HCT116 (cell line): ENCODE results near the gene CPED1. TPM values are rescaled to one million over a fixed set of nuclear protein-coding genes. Genes with fewer than 3 reads are reported as not detected.

Experiments
- ATAC-seq: fragments of 200-7000 bp; cut with Tn5 transposase; 2 replicates; pipeline ENCODE4 v1.9.1; 2020; ENCODE audit warnings: mild to moderate bottlenecking, moderate library complexity
- BruUV-seq: library from RNA; stranded (reverse); fragments of 400-500 nt; replicated peaks from 2 replicates; lab custom pipeline; 2021; lab: Mats Ljungman, UMichigan
- CTCF ChIA-PET: fragments of 300-600 bp; sonication (Branson Sonifier 250); formaldehyde crosslinking; loops from one replicate; lab custom pipeline; 2021; ENCODE audit warnings: antibody characterized with exemption; lab: Charles Lee
- POLR2A ChIA-PET: fragments of 300-600, 350-600 bp; sonication (Branson Sonifier 250); formaldehyde crosslinking; loops from one replicate; lab custom pipeline; 2021; ENCODE audit warnings: antibody characterized with exemption; lab: Charles Lee
- RAD21 ChIA-PET, 2 experiments: fragments of 300-600 bp; sonication (Branson Sonifier 250); formaldehyde crosslinking; loops; one replicate each; lab custom pipeline; 2023; ENCODE audit warnings: low total read pairs in 2 of 2; ENCODE audit not compliant: uncharacterized antibody in 2 of 2, unreplicated experiment in 2 of 2, low non-redundant PET in 1 of 2; lab: Charles Lee
- DNase-seq: peaks from one replicate; pipeline ENCODE4 v3.0.0-alpha.2; 2010; ENCODE audit warnings: low read depth, low spot score
- H2AFZ ChIP-seq: fragments of 200-600 bp; shearing (Covaris generic), sonication (generic); 2 replicates; pipeline ENCODE4 v1.6.1; 2017; ENCODE audit warnings: low read depth, mixed run types, mixed read lengths, antibody characterized with exemption, low read length; ENCODE audit not compliant: poor library complexity, severe bottlenecking
- H3K27ac ChIP-seq: 2 replicates; pipeline ENCODE4 v1.5.1; 2012; ENCODE audit warnings: low read depth, low read length
- H3K27me3 ChIP-seq: fragments of 200-600 bp; sonication (generic); 2 replicates; pipeline ENCODE4 v1.6.1; 2016; ENCODE audit warnings: mixed run types, low read length, mixed read lengths; ENCODE audit not compliant: insufficient read depth
- H3K36me3 ChIP-seq, 2 experiments: fragments of 200-500 bp in 1 of 2; fragments of 200-600 bp in 1 of 2; sonication (Bioruptor generic) in 1 of 2; sonication (generic) in 1 of 2; 2 replicates each; pipeline versions ENCODE4 v1.5.1 to v1.6.1; 2014 to 2016; ENCODE audit warnings: low read length in 2 of 2, inconsistent platforms in 1 of 2, mixed read lengths in 1 of 2, mixed run types in 1 of 2; ENCODE audit not compliant: insufficient read depth in 2 of 2, control insufficient read depth in 1 of 2
- H3K4me1 ChIP-seq, 2 experiments: fragments of 200-600 bp in 1 of 2; sonication (generic) in 1 of 2; 2 replicates each; pipeline versions ENCODE4 v1.5.1 to v1.6.1; 2012 to 2017; ENCODE audit warnings: low read length in 2 of 2, inconsistent platforms in 1 of 2, mild to moderate bottlenecking in 1 of 2, mixed read lengths in 1 of 2, mixed run types in 1 of 2, moderate library complexity in 1 of 2; ENCODE audit not compliant: insufficient read depth in 2 of 2, control insufficient read depth in 1 of 2
- H3K4me2 ChIP-seq: fragments of 200-600 bp; sonication (generic); 2 replicates; pipeline ENCODE4 v1.6.1; 2017; ENCODE audit warnings: mixed run types, low read length, mixed read lengths
- H3K4me3 ChIP-seq, 2 experiments: fragments of 200-600 bp in 1 of 2; sonication (generic) in 1 of 2; replicated peaks in 1 of 2; 2 replicates each; pipeline ENCODE4 v1.5.1; 2011 to 2016; ENCODE audit warnings: low read length in 2 of 2, control low read depth in 1 of 2, low read depth in 1 of 2, mild to moderate bottlenecking in 1 of 2, mixed read lengths in 1 of 2, mixed run types in 1 of 2
- H3K79me2 ChIP-seq: fragments of 200-600 bp; sonication (generic); 2 replicates; pipeline ENCODE4 v1.6.1; 2017; ENCODE audit warnings: mild to moderate bottlenecking, mixed run types, low read length, moderate library complexity, mixed read lengths; ENCODE audit not compliant: insufficient read depth
- H3K9ac ChIP-seq: fragments of 200-600 bp; sonication (generic); 2 replicates; pipeline ENCODE4 v1.6.1; 2016; ENCODE audit warnings: low read length, mixed read lengths
- H3K9me2 ChIP-seq: fragments of 200-600 bp; sonication (generic), shearing (Covaris generic); 2 replicates; pipeline ENCODE4 v1.6.1; 2017; ENCODE audit warnings: mixed run types, mild to moderate bottlenecking, moderate library complexity; ENCODE audit not compliant: insufficient read depth
- H3K9me3 ChIP-seq, 2 experiments: fragments of 200-500 bp in 1 of 2; fragments of 200-600 bp in 1 of 2; sonication (Bioruptor generic) in 1 of 2; sonication (generic) in 1 of 2; 2 replicates each; pipeline ENCODE4 v1.6.1; 2014 to 2017; ENCODE audit warnings: low read length in 2 of 2, mixed read lengths in 2 of 2, inconsistent platforms in 1 of 2, low read depth in 1 of 2, mild to moderate bottlenecking in 1 of 2, mixed run types in 1 of 2, moderate library complexity in 1 of 2; ENCODE audit not compliant: control insufficient read depth in 1 of 2, insufficient read depth in 1 of 2
- H4K20me1 ChIP-seq: fragments of 200-600 bp; sonication (generic), shearing (Covaris generic); 2 replicates; pipeline ENCODE4 v1.6.1; 2017; ENCODE audit warnings: mixed run types, mild to moderate bottlenecking, moderate library complexity; ENCODE audit not compliant: insufficient read depth
- CBX3 ChIP-seq: IDR thresholded peaks from 2 replicates; pipeline ENCODE4 v1.6.1; 2012; ENCODE audit warnings: low read depth
- ELF1 ChIP-seq: IDR thresholded peaks from 2 replicates; pipeline ENCODE4 v1.6.1; 2012; ENCODE audit warnings: low read depth, borderline replicate concordance
- EZH2 ChIP-seq: fragments of 200-600 bp; sonication (generic); IDR thresholded peaks from 2 replicates; pipeline ENCODE4 v1.6.1; 2017; ENCODE audit warnings: antibody characterized with exemption, mixed run types
- EZH2phosphoT487 ChIP-seq: fragments of 200-600 bp; IDR thresholded peaks from 2 replicates; pipeline ENCODE4 v1.6.1; 2018; ENCODE audit warnings: antibody characterized with exemption, borderline replicate concordance
- FOSL1 ChIP-seq: IDR thresholded peaks from 2 replicates; pipeline ENCODE4 v1.6.1; 2012; ENCODE audit warnings: low read depth
- JUND ChIP-seq: IDR thresholded peaks from 2 replicates; pipeline ENCODE4 v1.6.1; 2012
- MAX ChIP-seq: IDR thresholded peaks from 2 replicates; pipeline ENCODE4 v1.6.1; 2012
- POLR2A ChIP-seq: IDR thresholded peaks from 2 replicates; pipeline ENCODE4 v1.7.0; 2011; ENCODE audit warnings: borderline replicate concordance; ENCODE audit not compliant: insufficient read depth, insufficient read length; ENCODE audit errors: extremely low read depth
- POLR2AphosphoS5 ChIP-seq: IDR thresholded peaks from 2 replicates; pipeline ENCODE4 v1.6.1; 2011; ENCODE audit warnings: mild to moderate bottlenecking, low read depth, low read length, moderate library complexity
- RAD21 ChIP-seq: IDR thresholded peaks from 2 replicates; pipeline ENCODE4 v1.6.1; 2012; ENCODE audit warnings: low read depth, mild to moderate bottlenecking
- SIN3A ChIP-seq: IDR thresholded peaks from 2 replicates; pipeline ENCODE4 v1.6.1; 2012; ENCODE audit warnings: low read depth
- SP1 ChIP-seq: IDR thresholded peaks from 2 replicates; pipeline ENCODE4 v1.6.1; 2012; ENCODE audit warnings: low read depth
- SRF ChIP-seq: IDR thresholded peaks from 2 replicates; pipeline ENCODE4 v1.6.1; 2012; ENCODE audit warnings: low read depth
- TCF7L2 ChIP-seq: IDR thresholded peaks from 2 replicates; pipeline ENCODE4 v1.7.0; 2011; ENCODE audit warnings: borderline replicate concordance, inconsistent platforms; ENCODE audit not compliant: insufficient read depth, insufficient read length; ENCODE audit errors: extremely low read depth
- YY1 ChIP-seq: IDR thresholded peaks from 2 replicates; pipeline ENCODE4 v1.6.1; 2011; ENCODE audit warnings: low read length, low read depth, moderate library complexity, mild to moderate bottlenecking; ENCODE audit not compliant: insufficient replicate concordance; ENCODE audit errors: extremely low read depth
- ZFX ChIP-seq: fragments of 450-650 bp; IDR thresholded peaks from 2 replicates; pipeline ENCODE4 v1.6.1; 2017
- ZNF274 ChIP-seq: fragments of 200-500 bp; sonication (Bioruptor generic); IDR thresholded peaks from 2 replicates; pipeline ENCODE4 v1.6.1; 2014; ENCODE audit warnings: mild to moderate bottlenecking, low read depth, low read length, inconsistent platforms
- intact Hi-C: fragments of 100-400 bp; cut with micrococcal nuclease; formaldehyde crosslinking; loops from 2 replicates; pipeline ENCODE4 v1.10.0; 2022
- total RNA-seq: library from RNA; stranded (reverse); gene quantifications from one replicate; pipeline ENCODE4 v1.2.1, GENCODE V29; 2021; ENCODE audit not compliant: unreplicated experiment
- TF ChIP-seq, protein P1 (sequence below), 3 experiments: fragments of 200-600 bp in 1 of 3; sonication (generic) in 1 of 3; IDR thresholded peaks in 2 of 3; conservative IDR thresholded peaks in 1 of 3; 2 replicates each; pipeline ENCODE4 v1.5.1; 2012 to 2017; ENCODE audit warnings: low read depth in 2 of 3, low read length in 2 of 3, antibody characterized with exemption in 1 of 3, borderline replicate concordance in 1 of 3, control low read depth in 1 of 3, mild to moderate bottlenecking in 1 of 3, mixed read lengths in 1 of 3, mixed run types in 1 of 3, moderate library complexity in 1 of 3; ENCODE audit not compliant: insufficient read depth in 1 of 3
- TF ChIP-seq, protein P2 (sequence below): IDR thresholded peaks from 2 replicates; pipeline ENCODE4 v1.6.1; 2012
- TF ChIP-seq, protein P3 (sequence below): IDR thresholded peaks from 2 replicates; pipeline ENCODE4 v1.6.1; 2012; ENCODE audit warnings: low read depth

Gene CPED1
- total RNA-seq, 1 experiment from 2014 or later: 1.2 TPM

DNA sequence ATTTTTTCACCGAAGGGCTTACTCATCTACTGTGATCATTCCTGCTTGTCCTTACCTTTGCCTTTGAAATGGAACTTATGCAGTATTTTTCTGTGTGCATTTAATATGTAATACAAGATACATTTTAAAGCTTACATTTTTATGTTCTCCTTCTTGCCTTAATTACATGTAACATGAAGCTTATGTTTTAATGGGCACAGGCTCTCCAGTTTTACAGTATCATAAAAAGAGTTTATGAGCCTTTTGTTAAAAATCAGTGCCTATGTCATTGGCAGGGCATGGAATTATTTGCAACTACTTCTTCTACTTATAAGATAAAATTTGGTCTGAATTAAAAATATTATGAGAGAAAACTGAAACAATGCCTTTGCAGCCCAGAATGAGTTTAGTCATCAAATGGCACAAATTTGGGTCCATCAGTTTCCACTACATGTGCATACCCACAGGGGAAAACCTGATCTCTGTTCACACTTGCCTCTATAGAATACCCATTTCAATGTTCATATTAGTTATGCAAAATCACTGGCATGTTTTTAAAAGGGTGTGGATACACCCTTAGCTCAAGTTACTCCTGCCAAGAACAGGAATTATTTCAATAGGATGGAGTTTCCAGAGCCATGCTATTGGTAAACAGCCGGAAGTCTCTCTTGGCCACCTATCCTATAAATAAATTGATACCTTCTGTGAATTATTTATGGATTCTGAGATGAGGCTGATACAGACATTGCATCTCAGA is 312.3 kb downstream of the CPED1 start:
- Histone ChIP-seq H3K36me3 (no peaks in the 10 kb centered on the region), H3K4me2 (peak overlapping the region; percentile 56), H2AFZ (no peak overlapping the region), H3K79me2 (no peaks in the 10 kb centered on the region), H3K4me1 (peaks cover 83 to 100% of the 10 kb centered on the region in 2 experiments), H3K9me3 (no peaks in the 10 kb centered on the region), H3K4me3 (no peak overlapping the region), H4K20me1 (no peaks in the 10 kb centered on the region), H3K9ac (peak overlapping the region; percentile 67), H3K27me3 (no peaks in the 10 kb centered on the region), H3K27ac (peak overlapping the region; percentile 96), H3K9me2 (no peaks in the 10 kb centered on the region)
- ChIA-PET CTCF (no interaction called here), POLR2A (no interaction called here), RAD21 (no interaction called here)
- BruUV-seq: no TSS peak
- TF ChIP-seq YY1 (no peak), POLR2AphosphoS5 (no peak), ZNF274 (no peak), POLR2A (no peak), SIN3A (no peak), CBX3 (no peak), MAX (no peak), TCF7L2 (no peak), SP1 (no peak), FOSL1 (no peak), EZH2phosphoT487 (no peak), ZFX (no peak), SRF (no peak), ELF1 (no peak), JUND (no peak), RAD21 (no peak), EZH2 (no peak)
- TF ChIP-seq, protein P1, sequence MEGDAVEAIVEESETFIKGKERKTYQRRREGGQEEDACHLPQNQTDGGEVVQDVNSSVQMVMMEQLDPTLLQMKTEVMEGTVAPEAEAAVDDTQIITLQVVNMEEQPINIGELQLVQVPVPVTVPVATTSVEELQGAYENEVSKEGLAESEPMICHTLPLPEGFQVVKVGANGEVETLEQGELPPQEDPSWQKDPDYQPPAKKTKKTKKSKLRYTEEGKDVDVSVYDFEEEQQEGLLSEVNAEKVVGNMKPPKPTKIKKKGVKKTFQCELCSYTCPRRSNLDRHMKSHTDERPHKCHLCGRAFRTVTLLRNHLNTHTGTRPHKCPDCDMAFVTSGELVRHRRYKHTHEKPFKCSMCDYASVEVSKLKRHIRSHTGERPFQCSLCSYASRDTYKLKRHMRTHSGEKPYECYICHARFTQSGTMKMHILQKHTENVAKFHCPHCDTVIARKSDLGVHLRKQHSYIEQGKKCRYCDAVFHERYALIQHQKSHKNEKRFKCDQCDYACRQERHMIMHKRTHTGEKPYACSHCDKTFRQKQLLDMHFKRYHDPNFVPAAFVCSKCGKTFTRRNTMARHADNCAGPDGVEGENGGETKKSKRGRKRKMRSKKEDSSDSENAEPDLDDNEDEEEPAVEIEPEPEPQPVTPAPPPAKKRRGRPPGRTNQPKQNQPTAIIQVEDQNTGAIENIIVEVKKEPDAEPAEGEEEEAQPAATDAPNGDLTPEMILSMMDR (IDR thresholded peaks at IDR 0.05 in 2 of 3, conservative IDR thresholded peaks at IDR 0.05 in 1 of 3; ENCODE audit: borderline replicate concordance in 1 of 3, insufficient read depth in 1 of 3, low read depth in 2 of 3, low read length in 2 of 3): no peak
- TF ChIP-seq, protein P2, sequence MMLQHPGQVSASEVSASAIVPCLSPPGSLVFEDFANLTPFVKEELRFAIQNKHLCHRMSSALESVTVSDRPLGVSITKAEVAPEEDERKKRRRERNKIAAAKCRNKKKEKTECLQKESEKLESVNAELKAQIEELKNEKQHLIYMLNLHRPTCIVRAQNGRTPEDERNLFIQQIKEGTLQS: no peak
- TF ChIP-seq, protein P3, sequence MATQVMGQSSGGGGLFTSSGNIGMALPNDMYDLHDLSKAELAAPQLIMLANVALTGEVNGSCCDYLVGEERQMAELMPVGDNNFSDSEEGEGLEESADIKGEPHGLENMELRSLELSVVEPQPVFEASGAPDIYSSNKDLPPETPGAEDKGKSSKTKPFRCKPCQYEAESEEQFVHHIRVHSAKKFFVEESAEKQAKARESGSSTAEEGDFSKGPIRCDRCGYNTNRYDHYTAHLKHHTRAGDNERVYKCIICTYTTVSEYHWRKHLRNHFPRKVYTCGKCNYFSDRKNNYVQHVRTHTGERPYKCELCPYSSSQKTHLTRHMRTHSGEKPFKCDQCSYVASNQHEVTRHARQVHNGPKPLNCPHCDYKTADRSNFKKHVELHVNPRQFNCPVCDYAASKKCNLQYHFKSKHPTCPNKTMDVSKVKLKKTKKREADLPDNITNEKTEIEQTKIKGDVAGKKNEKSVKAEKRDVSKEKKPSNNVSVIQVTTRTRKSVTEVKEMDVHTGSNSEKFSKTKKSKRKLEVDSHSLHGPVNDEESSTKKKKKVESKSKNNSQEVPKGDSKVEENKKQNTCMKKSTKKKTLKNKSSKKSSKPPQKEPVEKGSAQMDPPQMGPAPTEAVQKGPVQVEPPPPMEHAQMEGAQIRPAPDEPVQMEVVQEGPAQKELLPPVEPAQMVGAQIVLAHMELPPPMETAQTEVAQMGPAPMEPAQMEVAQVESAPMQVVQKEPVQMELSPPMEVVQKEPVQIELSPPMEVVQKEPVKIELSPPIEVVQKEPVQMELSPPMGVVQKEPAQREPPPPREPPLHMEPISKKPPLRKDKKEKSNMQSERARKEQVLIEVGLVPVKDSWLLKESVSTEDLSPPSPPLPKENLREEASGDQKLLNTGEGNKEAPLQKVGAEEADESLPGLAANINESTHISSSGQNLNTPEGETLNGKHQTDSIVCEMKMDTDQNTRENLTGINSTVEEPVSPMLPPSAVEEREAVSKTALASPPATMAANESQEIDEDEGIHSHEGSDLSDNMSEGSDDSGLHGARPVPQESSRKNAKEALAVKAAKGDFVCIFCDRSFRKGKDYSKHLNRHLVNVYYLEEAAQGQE: no peak
- ATAC-seq (no peak), DNase-seq (no peak)
- intact Hi-C loops: no loop called here
